BLaER1 treated with 17β-estradiol and CSF1 and Interleukin-3, amounts not matched to agents 10 nM and 100 nM (cell line): Measurements from ENCODE around the gene RNF151.
"Not testable (repeated sequence)": the region's sequence is repeated elsewhere in the genome, so short reads cannot be mapped to it uniquely, and the experiment has no call there.

Experiments used
- H3K27ac ChIP-seq, 11 experiments: shearing (Covaris generic); formaldehyde crosslinking; 2 replicates each; pipeline ENCODE4 v1.8.1; 2022
- H3K27me3 ChIP-seq, 11 experiments: shearing (Covaris generic); formaldehyde crosslinking; 2 replicates each; pipeline ENCODE4 v1.8.1; 2022
- H3K36me3 ChIP-seq, 11 experiments: shearing (Covaris generic); formaldehyde crosslinking; 2 replicates each; pipeline ENCODE4 v1.8.1; 2022
- H3K4me1 ChIP-seq, 10 experiments: shearing (Covaris generic); formaldehyde crosslinking; 2 replicates each; pipeline ENCODE4 v1.8.1; 2022
- H3K4me2 ChIP-seq, 11 experiments: shearing (Covaris generic); formaldehyde crosslinking; 2 replicates each; pipeline ENCODE4 v1.8.1; 2022
- H3K4me3 ChIP-seq, 10 experiments: shearing (Covaris generic); formaldehyde crosslinking; 2 replicates each; pipeline ENCODE4 v1.8.1; 2022
- H3K9ac ChIP-seq, 11 experiments: shearing (Covaris generic); formaldehyde crosslinking; 2 replicates each; pipeline ENCODE4 v1.8.1; 2022
- H3K9me3 ChIP-seq, 11 experiments: shearing (Covaris generic); formaldehyde crosslinking; replicated peaks in 1 of 11; 2 replicates each; pipeline ENCODE4 v1.8.1; 2022
- H4K20me1 ChIP-seq, 11 experiments: shearing (Covaris generic); formaldehyde crosslinking; 2 replicates each; pipeline ENCODE4 v1.8.1; 2022
- Cebpa-rat ChIP-seq, 11 experiments: shearing (Covaris generic); IDR thresholded peaks; 2 replicates each; pipeline ENCODE4 v1.8.1; 2022

The RNF151 gene

DNA sequence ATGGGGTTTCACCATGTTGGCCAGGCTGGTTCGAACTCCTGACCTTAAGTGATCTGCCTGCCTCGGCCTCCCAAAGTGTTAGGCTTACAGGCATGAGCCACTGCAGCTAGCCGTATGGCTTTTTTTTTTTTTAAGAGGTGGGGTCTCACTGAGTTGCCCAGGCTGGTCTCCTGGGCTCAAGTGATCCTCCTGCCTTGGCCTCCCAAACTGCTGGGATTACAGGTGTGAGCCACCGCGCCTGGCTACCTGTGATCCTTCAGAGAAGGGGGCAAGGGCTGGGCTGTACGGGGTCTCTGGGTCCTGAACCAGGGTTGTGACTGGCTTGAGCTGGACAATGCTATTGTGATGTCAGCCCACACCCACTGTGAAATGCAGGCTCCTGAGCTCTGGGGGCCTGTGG, at the start of gene RNF151:
Gene RNF151, plus strand, starts transcription at position 397 of the 400 bp plus-strand sequence. CDS start 26 bp downstream, outside the sequence.
- Histone ChIP-seq H3K4me3 (peak within 1 kb of the TSS; percentile 80 to 100 (median 90)), H3K36me3 (peaks cover 17 to 45% (median 31%) of the 10 kb centered on the region in 11 experiments), H3K27me3 (no peaks in the 10 kb centered on the region), H3K4me2 (peak within 1 kb of the TSS; percentile 90 to 99 (median 95)), H3K27ac (peak within 1 kb of the TSS; percentile 90 to 99 (median 94); a peak in 21 of 22 replicates), H3K9ac (peak within 1 kb of the TSS; percentile 93 to 100 (median 97)), H4K20me1 (peaks cover 27 to 44% (median 30%) of the 10 kb centered on the region in 11 experiments), H3K4me1 (peaks cover 44 to 50% (median 46%) of the 10 kb centered on the region in 10 experiments), H3K9me3 (no peaks in the 10 kb centered on the region; a peak in 1 of 22 replicates)
- TF ChIP-seq Cebpa-rat (IDR thresholded peaks at IDR 0.05) = no peak

GRCh38 chr16:1917056-1917664, 49.5 kb upstream of the RNF151 start:
- TF ChIP-seq Cebpa-rat (IDR thresholded peaks at IDR 0.05) = no peak
- Histone ChIP-seq H3K9me3 (0 out of 22 replicates have a peak, but pooled peaks cover 0 to 1% (median 0%) of the 10 kb centered on the region in 11 experiments), H3K36me3 (no peaks in the 10 kb centered on the region), H3K27ac (no peak overlapping the region), H3K4me3 (no peak overlapping the region), H3K4me2 (no peak overlapping the region), H3K27me3 (peaks cover 85 to 94% (median 91%) of the 10 kb centered on the region in 11 experiments), H3K9ac (no peak overlapping the region), H4K20me1 (peaks cover 0 to 53% (median 17%) of the 10 kb centered on the region in 11 experiments; a peak in 12 of 22 replicates), H3K4me1 (peaks cover 0 to 4% (median 0%) of the 10 kb centered on the region in 10 experiments; a peak in 1 of 20 replicates)

GRCh38 chr16:1917665-1918350, 48.8 kb upstream of the RNF151 start:
- TF ChIP-seq Cebpa-rat (IDR thresholded peaks at IDR 0.05) = no peak
- no peak overlapping the region for H3K4me3 ChIP-seq
- peaks cover 0 to 51% (median 17%) of the 10 kb centered on the region in 11 experiments; a peak in 12 of 22 replicates for H4K20me1 ChIP-seq
- no peak overlapping the region for H3K4me2 ChIP-seq
- no peaks in the 10 kb centered on the region for H3K36me3 ChIP-seq
- 0 out of 22 replicates have a peak, but pooled peaks cover 0 to 5% (median 0%) of the 10 kb centered on the region in 11 experiments for H3K9me3 ChIP-seq
- H3K27ac ChIP-seq = no peak overlapping the region
- no peak overlapping the region for H3K9ac ChIP-seq
- H3K4me1 ChIP-seq = peaks cover 0 to 4% (median 0%) of the 10 kb centered on the region in 10 experiments; a peak in 1 of 20 replicates
- peaks cover 92 to 100% (median 98%) of the 10 kb centered on the region in 11 experiments for H3K27me3 ChIP-seq

- H3K36me3 ChIP-seq = no peaks in the 10 kb centered on the region
- H3K4me3 ChIP-seq = no peak within 1 kb of the TSS
- H4K20me1 ChIP-seq = peaks cover 0 to 46% (median 17%) of the 10 kb centered on the region in 11 experiments; a peak in 12 of 22 replicates
- no peak within 1 kb of the TSS for H3K27ac ChIP-seq
- no peak within 1 kb of the TSS for H3K4me2 ChIP-seq
- TF ChIP-seq Cebpa-rat (IDR thresholded peaks at IDR 0.05) = no peak
- no peak within 1 kb of the TSS for H3K9ac ChIP-seq
- peaks cover 0 to 10% (median 4%) of the 10 kb centered on the region in 10 experiments; a peak in 10 of 20 replicates for H3K4me1 ChIP-seq
- H3K9me3 ChIP-seq = 0 out of 22 replicates have a peak, but pooled peaks cover 0 to 5% (median 0%) of the 10 kb centered on the region in 11 experiments
- peaks cover 96 to 100% (median 100%) of the 10 kb centered on the region in 11 experiments for H3K27me3 ChIP-seq
These were observed 48.0 kb upstream of the RNF151 start, which contains the start of gene HS3ST6 for GRCh38 chr16:1918351-1919326. TSS of gene HS3ST6 (minus strand) at chr16:1918415. CDS start at chr16:1918323, 92 bp downstream.

DNA sequence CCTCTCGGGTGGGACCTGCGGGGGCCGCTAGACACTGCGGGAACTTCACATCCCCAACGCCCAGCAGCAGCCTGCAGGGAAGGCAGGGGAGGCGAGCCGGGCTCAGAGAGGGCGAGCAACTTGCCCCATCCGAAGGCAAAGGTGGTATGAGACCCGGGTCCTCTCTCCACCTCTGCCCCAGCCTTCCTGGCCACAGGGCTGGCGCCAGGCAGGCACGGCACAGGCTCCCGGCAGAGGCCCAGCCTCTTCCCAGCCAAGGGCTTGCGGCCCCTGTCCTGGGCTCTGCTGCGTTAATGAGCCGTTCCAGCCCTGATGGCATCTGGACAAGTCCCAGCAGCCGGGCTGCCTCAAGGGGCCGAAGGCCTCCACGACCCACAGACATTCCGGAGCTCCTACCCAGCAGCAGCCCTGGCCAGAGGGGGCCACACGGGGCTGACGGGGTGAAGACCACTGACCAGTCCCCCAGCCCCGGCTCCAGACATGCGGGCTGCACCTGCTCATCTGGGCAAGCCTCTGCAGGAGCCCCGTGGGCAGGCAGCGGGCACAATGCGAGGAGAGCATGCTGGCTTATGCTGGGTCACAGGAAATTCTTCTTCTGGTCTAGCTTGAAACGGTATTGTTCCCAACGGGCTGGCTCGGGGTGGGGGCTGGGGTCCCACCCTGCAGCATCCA, 47.2 kb upstream of the RNF151 start:
- no peak overlapping the region for H3K4me2 ChIP-seq
- no peak for TF ChIP-seq Cebpa-rat (IDR thresholded peaks at IDR 0.05)
- no peak overlapping the region for H3K4me3 ChIP-seq
- peaks cover 0 to 13% (median 6%) of the 10 kb centered on the region in 10 experiments; a peak in 11 of 20 replicates for H3K4me1 ChIP-seq
- no peaks in the 10 kb centered on the region for H3K36me3 ChIP-seq
- no peak overlapping the region for H3K9ac ChIP-seq
- H3K27ac ChIP-seq = no peak overlapping the region
- H3K9me3 ChIP-seq = 0 out of 22 replicates have a peak, but pooled peaks cover 0 to 5% (median 0%) of the 10 kb centered on the region in 11 experiments
- H4K20me1 ChIP-seq = peaks cover 0 to 45% (median 17%) of the 10 kb centered on the region in 11 experiments; a peak in 12 of 22 replicates
- H3K27me3 ChIP-seq = peaks cover 96 to 100% (median 100%) of the 10 kb centered on the region in 11 experiments

GRCh38 chr16:1920122-1920521, 46.5 kb upstream of the RNF151 start:
- Histone ChIP-seq H3K4me1 (peaks cover 0 to 13% (median 6%) of the 10 kb centered on the region in 10 experiments; a peak in 11 of 20 replicates), H4K20me1 (peaks cover 0 to 48% (median 17%) of the 10 kb centered on the region in 11 experiments; a peak in 12 of 22 replicates), H3K27me3 (peaks cover 93 to 100% (median 99%) of the 10 kb centered on the region in 11 experiments)
- not testable (repeated sequence) for H3K9me3 ChIP-seq, H3K9ac ChIP-seq, H3K4me2 ChIP-seq, H3K36me3 ChIP-seq, H3K27ac ChIP-seq, H3K4me3 ChIP-seq

DNA sequence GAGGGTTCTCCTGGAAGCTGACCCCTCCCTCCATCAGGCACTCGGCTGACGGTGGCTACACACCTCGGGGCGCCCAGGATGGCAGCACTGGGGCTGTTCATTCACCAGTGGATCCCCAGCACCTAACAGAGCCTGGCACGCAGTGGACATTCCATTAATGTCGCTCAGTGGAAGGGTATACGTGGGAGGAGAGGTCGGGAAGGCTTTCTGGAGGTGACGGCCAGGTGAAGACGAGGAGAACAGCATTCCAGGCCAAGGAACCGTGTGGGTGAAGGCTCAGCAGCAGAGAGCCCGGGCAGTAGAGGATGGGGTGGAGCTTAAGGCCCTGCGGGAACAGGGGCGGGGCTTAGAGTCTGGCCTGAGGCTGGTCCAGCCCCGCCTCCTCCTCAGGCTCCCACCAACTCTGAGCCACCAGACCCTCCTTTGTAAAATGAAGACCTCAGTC, 45.9 kb upstream of the RNF151 start:
- peaks cover 0 to 13% (median 6%) of the 10 kb centered on the region in 10 experiments; a peak in 11 of 20 replicates for H3K4me1 ChIP-seq
- H3K4me2 ChIP-seq = 0 out of 22 replicates have a peak overlapping the region, but pooled peaks of 1 of the 11 experiments have one; percentile 3
- H3K36me3 ChIP-seq = no peaks in the 10 kb centered on the region
- H4K20me1 ChIP-seq = peaks cover 0 to 48% (median 17%) of the 10 kb centered on the region in 11 experiments; a peak in 12 of 22 replicates
- peaks cover 89 to 98% (median 93%) of the 10 kb centered on the region in 11 experiments for H3K27me3 ChIP-seq
- H3K9ac ChIP-seq = no peak overlapping the region
- no peak overlapping the region for H3K27ac ChIP-seq
- H3K9me3 ChIP-seq = 0 out of 22 replicates have a peak, but pooled peaks cover 0 to 5% (median 0%) of the 10 kb centered on the region in 11 experiments
- TF ChIP-seq Cebpa-rat (IDR thresholded peaks at IDR 0.05) = no peak
- H3K4me3 ChIP-seq = no peak overlapping the region
